ENCODE results near the gene FOXP1.
"Not testable (repeated sequence)": the region's sequence is repeated elsewhere in the genome, so short reads cannot be mapped to it uniquely, and the experiment has no call there.

DNA sequence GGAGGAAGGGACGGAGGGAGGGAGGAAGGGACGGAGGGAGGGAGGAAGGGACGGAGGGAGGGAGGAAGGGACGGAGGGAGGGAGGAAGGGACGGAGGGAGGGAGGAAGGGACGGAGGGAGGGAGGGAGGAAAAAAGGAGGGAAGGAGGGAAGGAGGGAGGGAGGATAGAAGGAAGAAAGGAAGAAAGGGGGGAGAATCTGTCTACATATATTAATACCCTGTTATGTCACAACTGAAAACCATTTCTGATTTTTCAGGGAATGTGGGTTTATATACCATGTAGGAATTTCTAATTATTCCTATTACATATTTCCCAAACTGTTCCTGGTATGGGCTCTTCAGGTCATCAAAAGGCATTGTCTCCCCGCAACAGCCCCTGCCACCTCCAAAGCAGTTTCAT lies 147.7 kb downstream of the FOXP1 start:
- TF ChIP-seq, protein P1, sequence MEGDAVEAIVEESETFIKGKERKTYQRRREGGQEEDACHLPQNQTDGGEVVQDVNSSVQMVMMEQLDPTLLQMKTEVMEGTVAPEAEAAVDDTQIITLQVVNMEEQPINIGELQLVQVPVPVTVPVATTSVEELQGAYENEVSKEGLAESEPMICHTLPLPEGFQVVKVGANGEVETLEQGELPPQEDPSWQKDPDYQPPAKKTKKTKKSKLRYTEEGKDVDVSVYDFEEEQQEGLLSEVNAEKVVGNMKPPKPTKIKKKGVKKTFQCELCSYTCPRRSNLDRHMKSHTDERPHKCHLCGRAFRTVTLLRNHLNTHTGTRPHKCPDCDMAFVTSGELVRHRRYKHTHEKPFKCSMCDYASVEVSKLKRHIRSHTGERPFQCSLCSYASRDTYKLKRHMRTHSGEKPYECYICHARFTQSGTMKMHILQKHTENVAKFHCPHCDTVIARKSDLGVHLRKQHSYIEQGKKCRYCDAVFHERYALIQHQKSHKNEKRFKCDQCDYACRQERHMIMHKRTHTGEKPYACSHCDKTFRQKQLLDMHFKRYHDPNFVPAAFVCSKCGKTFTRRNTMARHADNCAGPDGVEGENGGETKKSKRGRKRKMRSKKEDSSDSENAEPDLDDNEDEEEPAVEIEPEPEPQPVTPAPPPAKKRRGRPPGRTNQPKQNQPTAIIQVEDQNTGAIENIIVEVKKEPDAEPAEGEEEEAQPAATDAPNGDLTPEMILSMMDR (IDR thresholded peaks at IDR 0.05 in 4 of 5, conservative IDR thresholded peaks at IDR 0.05 in 1 of 5): not testable (repeated sequence)
- not testable (repeated sequence) for TF ChIP-seq POLR2A (IDR thresholded peaks at IDR 0.05)
